Activated CD8-positive, alpha-beta memory T cell treated with anti-CD3 and anti-CD28 coated beads, Interleukin-2, amount 50 U/mL, for 4 hours (primary cell): Measurements from ENCODE around the gene SYNC.
"Not testable (repeated sequence)": the region's sequence is repeated elsewhere in the genome, so short reads cannot be mapped to it uniquely, and the experiment has no call there.

Experiments used
- DNase-seq: peaks from one replicate; pipeline ENCODE4 v3.0.0-alpha.2; 2020

The SYNC gene

DNA sequence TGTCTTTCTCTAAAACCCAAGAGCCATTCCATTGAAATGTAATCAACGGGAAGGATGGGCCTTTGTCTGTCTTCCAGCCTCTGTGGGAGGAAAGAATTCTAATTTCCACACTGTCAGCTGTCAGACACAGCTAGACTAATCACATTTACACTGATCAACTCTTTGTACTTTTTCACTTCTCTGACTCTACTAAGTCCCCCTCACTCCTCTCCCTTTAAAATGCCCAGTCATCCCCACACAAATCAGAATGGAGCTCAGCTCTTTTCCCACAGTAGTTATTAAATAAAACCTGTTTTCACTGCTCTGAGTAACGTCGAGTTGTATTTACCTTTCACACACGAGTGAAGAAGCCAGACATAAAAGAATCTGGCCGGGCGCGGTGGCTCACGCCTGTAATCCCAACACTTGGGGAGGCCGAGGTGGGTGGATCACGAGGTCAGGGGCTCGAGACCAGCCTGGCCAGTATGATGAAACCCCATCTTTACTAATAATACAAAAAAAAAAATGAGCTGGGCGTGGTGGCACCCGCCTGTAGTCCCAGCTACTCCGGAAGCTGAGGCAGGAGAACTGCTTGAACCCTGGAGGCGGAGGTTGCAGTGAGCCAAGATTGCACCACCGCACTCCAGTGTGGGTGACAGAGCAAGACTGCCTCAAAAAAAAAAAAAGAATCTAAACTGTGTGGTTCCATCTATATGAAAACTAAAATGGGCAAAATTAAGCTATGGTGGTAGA lies 65.5 kb downstream of the SYNC start:
- DNase-seq = no peak

DNA sequence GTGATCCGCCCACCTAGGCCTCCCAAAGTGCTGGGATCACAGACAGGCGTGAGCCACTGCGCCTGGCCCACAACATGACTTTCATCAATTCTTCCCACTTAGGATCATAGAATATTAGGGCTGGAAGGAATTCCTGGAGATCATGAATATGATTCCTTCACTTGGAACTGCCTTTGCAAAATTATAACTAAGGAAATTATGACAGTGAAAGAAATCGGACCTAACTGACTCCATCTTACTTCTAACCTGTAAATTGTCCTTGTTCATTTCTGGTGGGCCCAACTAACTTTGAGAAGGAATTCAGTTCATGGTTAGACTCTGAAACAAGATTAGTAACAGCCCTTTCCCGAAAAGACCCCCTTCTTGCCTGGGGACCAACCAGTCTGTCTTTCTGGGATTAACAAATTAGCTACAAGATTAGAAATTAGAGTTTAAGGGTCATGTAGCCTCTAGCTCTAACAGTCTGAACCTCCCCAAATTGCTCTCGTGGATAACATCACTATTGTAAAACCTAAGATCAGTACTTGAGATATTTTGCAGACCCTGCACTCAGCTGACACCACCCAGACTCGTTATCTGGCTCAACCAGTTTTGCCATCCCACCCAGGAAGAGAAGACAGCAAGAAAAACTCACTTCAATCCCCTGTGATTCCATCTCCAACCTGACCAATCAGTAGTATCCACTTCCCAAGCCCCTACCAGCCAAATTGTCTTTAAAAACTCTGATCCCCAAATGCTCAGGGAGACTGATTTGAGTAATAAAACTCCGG lies 66.9 kb downstream of the SYNC start:
- no peak for DNase-seq

DNA sequence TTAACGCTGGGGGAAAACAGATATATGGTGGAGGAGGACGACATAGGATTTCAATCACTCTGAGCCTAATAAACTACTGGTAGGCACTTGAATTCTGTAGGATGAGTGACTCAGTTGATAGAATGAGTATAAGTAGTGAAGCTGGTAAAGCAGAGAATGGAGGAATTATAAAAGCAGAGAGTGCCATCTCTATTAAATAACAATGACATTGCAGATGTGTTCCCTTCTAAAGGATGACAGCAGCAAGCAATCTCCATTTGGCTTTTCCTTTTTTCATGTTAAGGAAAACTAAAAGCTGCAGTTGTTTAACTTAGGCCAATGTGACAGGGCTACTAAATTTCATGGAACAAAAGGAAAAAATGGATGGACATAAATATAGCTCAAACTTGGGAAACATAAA lies 69.7 kb downstream of the SYNC start:
- no peak for DNase-seq

DNA sequence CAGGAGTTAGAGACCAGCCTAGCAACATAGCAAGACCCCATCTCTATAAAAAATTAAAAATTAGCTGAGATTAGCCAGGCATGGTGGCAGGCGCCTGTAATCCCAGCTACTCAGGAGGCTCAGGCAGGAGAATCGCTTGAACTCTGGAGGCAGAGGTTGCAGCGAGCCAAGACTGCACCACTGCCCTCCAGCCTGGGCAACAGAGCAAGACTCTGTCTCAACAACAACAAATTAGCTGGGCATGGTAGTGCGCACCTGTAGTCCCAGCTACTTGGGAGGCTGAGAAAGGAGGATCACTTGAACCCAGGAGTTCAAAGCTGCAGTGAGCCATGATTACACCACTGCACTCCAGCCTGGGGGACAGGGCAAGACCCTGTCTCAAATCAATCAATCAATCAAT lies 72.4 kb downstream of the SYNC start:
- DNase-seq = not testable (repeated sequence)
